CD1c-positive myeloid dendritic cell (primary cell): ENCODE data around the gene KIN.
"Not testable (repeated sequence)": the region's sequence is repeated elsewhere in the genome, so short reads cannot be mapped to it uniquely, and the experiment has no call there.

Source experiments
- DNase-seq: peaks from one replicate; pipeline ENCODE4 v3.0.0-alpha.2; 2016; ENCODE audit errors: extremely low spot score

Gene KIN

GRCh38 chr10:7734821-7735220 is 53.0 kb downstream of the KIN start:
- no peak for DNase-seq

DNA sequence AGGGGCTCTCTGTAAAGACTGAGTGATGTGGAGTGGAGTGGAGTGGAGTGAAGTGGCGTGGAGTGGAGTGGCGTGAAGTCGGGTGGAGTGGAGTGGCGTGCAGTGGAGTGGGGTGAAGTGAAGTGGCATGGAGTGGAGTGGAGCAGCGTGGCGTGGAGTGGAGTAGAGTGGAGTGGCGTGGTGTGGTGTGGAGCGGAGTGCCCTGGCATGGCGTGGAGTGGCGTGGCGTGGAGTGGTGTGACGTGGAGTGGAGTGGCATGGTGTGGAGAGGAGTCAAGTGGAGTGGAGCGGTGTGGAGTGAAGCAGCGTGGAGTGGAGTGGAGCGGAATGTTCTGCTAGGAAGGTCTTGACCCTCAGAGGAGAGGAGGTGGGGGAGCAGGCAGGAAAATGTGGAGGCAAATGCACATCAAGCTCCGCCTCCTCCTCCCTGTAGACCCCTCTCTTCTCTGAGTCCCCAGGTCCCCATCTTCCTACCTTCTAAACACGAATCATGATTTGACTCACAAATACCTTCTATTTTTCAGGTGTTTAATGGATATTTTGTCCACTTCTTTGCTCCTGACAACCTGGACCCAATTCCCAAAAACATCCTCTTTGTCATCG is 64.8 kb downstream of the KIN start:
- no peak for DNase-seq

GRCh38 chr10:7720478-7720877 is 67.3 kb downstream of the KIN start:
- no peak for DNase-seq

GRCh38 chr10:7718685-7719084 is 69.1 kb downstream of the KIN start:
- no peak for DNase-seq

DNA sequence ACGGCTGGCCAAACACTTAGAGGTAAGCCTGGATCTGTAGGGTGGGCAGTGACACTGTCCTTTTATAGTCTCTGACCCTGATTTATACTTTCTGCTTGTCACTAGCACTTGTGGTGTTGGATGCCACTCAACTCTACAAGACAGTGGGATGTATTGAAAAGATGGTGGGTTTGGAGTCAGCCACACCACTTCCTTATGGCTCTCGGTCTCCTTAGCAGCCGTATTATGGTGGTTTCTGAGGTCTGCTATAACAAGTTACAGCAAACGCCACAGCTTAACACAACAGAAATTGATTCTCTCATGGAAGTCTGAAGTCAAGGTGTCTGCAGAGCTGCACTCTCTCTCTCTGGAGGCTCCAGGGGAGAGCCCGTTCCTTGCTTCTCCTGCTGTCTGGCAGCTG is 70.0 kb downstream of the KIN start:
- DNase-seq, result no peak

GRCh38 chr10:7715515-7715914 is 72.3 kb downstream of the KIN start:
- no peak for DNase-seq

DNA sequence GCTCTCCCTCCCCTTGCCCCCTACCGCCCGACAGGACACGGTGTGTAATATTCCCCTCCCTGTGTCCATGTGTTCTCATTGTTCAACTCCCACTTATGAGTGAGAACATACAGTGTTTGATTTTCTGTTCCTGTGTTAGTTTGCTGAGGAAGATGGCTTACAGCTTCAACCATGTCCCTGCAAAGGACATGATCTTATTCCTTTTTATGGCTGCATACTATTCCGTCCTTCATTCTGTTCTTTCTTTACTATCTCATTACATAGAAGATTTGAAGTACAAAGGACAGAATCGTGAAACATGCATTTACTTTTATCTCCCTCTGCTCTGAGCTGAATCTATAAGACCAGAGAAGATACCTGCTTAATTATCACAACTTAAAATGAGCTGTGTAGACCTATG is 76.7 kb downstream of the KIN start:
- DNase-seq, result not testable (repeated sequence)

GRCh38 chr10:7710446-7710845 is 77.3 kb downstream of the KIN start:
- no peak for DNase-seq

DNA sequence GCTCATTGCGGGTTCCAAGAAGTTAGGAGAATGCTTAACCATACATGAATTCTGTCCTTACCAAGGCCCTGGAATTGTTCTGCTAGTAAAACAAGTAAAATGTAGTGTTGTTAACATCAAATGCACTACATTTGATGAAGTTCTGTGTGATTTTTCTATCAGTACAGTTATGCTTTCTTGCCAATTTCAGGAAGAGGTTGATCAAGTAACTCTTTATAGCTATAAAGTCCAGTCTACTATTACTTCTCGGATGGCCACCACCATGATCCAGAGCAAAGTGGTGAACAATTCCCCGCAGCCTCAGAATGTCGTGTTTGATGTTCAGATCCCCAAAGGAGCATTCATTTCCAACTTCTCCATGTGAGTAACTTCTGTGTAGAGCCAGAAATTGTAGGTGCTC is 79.0 kb downstream of the KIN start:
- DNase-seq, result no peak

DNA sequence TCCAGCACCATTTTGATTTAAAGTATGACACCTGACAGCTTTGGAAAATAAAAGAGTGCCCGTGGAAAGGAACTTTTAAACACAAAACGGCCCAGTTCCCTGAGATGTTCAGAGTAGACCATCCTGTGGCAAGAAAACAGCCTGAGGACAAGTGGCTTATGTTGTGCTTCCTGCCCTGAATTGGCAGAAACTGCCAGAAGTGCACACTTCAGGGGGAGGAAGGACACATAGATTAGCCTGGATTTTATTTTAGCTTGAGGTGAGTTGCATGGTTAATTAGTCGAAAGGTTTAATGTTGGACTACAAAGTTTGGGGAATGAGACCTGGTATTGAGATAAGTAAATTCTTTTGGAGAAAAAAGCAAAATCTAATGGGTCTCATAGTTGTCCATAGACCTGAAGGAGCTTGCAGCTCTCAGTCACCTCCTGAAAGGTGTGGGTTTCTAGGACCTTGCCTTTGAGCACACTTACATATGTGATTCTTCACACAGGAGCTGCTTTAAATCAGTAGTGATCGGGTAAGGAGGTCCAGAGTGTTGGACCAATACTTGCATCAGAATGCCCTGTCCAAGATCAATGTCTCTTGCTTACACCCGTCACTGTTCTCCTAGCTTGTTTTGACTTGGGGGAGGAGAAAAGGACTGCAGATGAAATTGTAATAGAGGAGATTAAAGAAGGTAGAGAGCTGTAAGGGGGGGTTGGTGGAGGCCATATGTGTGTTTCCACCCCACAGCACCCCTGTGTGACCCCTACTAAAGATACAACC is 79.8 kb downstream of the KIN start:
- DNase-seq, result no peak

DNA sequence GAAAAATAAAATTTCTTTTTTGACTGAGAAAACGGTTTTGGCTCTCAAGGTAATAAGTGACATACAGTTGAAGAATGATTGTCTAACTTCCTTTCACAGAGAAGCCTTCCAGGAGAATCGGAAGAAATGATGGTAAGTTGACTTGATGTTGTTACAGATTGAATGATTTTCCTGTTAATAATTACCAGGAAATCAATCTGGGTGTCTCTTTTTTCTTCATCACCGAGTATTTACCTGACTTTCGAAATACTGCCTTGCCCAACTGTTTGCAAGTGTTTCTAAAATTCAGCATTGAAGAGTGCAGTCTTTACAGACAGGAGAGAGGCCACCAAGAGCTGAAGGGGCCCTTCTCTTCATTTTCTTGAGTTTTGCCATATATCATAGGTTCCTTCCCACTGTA is 80.7 kb downstream of the KIN start:
- DNase-seq, result no peak

GRCh38 chr10:7706534-7707073 is 81.2 kb downstream of the KIN start:
- no peak for DNase-seq

DNA sequence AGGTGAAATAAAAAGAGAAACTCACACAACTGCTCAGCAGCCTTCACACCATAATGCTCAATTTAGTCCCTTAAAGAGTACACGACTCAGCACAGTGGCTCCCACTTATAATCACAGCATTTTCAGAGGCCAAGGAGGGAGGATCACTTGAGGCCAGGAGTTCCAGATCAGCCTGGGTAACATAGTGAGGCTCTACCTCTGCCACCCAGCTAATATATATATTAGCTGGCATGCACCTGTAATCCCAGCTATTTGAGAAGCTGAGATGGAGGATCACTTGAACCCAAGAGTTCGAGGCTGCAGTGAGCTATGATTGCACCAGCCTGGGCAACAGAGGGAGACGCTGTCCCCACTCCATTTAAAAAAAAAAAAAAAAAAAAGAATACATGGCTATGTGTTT is 82.5 kb downstream of the KIN start:
- no peak for DNase-seq

DNA sequence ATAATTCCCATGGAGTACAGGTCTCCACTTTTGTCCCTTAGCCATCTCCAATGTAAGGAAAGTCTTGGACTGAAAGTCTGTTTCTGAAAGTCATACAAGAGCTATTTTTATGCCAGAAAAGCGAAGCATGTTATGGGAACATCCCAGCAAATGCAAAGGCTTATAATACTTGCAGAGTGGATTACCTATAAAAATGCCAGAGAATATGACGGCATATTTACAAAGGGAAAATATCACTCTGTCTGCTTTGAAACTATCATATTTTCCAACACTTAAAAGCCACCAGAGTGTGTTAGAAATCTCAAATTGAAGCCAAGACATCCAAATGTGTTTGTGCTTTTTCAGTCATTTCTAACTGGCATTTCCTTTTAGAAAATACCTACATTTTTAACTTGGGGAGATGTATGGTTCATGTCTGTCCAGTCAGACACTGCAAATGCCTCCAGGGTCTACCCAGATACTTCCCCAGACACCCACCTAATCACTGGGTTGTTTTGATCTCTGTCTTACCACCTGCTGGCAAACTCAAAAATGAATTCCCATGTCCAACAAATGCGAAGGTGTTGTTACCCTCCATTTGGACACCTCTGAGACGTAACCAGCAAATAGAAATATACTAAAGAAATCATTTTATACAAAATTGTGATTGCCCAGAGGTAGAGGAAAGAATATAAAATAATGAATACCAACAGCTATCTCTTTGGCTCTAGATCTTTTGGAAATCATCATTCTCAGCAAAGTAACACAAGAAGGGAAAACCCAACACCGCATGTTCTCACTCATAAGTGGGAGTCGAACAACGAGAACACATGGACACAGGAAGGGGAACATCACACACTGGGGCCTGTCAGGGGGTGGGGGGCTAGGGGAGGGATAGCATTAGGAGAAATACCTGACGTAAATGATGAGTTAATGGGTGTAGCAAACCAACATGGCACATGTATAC is 83.4 kb downstream of the KIN start:
- DNase-seq, result no peak

DNA sequence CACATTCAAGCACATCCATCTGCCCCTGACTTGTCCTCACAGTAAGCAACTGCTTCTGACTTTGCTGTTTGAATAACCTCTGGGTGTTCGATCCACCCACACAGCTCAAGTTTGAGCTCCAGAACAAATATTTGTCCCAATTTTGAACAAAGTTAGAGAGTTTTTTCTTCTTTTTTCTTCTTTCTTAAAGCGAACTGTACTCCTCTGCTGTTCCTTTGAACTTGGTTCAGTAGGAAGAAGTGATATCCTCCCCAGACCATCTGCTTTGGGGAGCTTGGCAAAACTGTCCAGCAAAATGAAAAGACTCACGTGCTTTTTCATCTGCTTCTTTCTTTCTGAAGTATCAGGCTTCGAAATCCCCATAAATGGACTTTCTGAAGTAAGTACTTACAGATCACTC is 84.7 kb downstream of the KIN start, which contains the start of gene ITIH2:
TSS of gene ITIH2 (plus strand) at position 177 of the 400 bp plus-strand sequence. CDS start at position 296, 119 bp downstream.
- no peak for DNase-seq

GRCh38 chr10:7702288-7702812 is 85.4 kb downstream of the KIN start:
- no peak for DNase-seq

DNA sequence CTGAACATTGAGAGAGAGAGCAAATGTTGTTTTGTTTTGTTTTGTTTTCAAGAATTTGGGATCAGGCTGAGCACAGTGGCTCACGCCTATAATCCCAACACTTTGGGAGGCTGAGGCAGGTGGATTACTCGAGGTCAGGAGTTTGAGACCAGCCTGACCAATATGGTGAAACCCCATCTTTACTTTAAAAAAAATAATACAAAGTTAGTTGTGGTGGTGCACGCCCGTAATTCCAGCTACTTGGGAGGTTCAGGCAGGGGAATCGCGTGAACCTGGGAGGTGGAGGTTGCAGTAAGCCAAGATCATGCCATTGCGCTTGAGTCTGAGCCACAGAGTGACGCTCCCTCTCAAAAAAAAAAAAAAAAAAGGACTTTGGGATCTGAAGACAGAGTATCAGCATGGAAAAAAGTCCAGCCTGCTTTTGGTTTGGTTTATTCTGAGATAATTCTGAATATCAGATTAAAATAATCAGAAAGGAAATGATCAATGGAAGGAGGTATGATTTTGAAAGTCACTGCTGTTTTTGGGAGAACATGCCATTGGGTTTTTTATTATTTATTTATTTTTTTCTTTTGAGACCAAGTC is 86.5 kb downstream of the KIN start:
- no peak for DNase-seq
